HG03439 (cell line): ENCODE results near the gene YAF2.

ENCODE experiments used
- ATAC-seq: cut with Tn5 transposase; IDR thresholded peaks from one replicate; pipeline ENCODE4 v1.9.1; 2021; ENCODE audit warnings: mild to moderate bottlenecking, moderate library complexity; ENCODE audit not compliant: unreplicated experiment

YAF2 gene

GRCh38 chr12:42145552-42146215, 92.4 kb downstream of the YAF2 start:
- ATAC-seq, result no peak

DNA sequence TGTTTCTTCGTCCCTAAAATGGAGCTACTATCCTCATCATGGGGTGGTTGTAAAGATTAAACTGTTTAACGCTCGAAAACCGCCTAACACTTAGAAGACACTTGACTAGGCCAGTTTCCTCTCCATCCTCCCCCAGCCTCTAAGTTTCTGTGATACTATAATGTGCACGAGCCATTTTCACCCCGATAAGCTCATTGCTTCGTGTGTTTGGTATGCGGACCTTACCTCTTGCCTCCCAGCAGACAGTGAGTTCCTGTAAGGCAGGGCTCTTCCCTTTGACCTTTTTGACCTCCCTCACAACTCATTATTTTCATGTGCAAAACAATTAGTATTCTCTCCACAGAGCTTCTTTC, 92.9 kb downstream of the YAF2 start:
- no peak for ATAC-seq

- ATAC-seq, result peak; percentile 95
These were observed 93.4 kb downstream of the YAF2 start, which contains the start of gene GXYLT1 for GRCh38 chr12:42144408-42145196. Gene GXYLT1, minus strand, starts transcription at chr12:42144874. Its CDS starts 228 bp downstream, at chr12:42144646.

GRCh38 chr12:42144158-42144407, 94.0 kb downstream of the YAF2 start:
- no peak for ATAC-seq

GRCh38 chr12:42143452-42144157, 94.4 kb downstream of the YAF2 start:
- peak; percentile 3 for ATAC-seq

DNA sequence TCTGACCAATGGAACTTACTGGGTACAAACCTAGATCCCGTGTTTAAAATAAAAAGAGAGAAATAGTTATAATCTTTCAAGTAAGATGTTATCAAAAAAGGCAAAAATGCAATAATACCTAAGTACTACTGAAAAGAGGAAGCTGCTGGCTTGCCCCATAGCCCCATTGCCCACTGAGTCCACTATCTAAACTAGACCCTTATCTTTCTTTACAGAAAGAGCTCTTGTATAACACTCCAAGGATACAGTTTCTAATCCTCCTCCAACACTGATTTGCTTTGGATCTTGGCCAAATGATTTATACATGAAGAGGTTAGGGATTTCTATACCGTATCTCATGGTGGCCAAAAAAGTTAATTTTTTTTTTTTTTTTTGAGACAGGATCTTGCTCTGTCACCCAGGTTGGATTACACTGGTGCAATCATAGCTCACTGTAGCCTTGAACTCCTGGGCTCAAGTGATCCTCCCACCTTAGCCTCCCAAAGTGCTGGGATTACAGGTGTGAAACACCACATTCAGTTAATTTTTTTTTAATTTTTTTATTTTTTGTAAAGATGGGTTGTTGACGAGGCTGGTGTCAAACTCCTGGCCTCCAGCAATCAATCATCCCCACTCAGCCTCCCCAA, 96.0 kb downstream of the YAF2 start:
- no peak for ATAC-seq

GRCh38 chr12:42140901-42141300, 97.1 kb downstream of the YAF2 start:
- no peak for ATAC-seq

DNA sequence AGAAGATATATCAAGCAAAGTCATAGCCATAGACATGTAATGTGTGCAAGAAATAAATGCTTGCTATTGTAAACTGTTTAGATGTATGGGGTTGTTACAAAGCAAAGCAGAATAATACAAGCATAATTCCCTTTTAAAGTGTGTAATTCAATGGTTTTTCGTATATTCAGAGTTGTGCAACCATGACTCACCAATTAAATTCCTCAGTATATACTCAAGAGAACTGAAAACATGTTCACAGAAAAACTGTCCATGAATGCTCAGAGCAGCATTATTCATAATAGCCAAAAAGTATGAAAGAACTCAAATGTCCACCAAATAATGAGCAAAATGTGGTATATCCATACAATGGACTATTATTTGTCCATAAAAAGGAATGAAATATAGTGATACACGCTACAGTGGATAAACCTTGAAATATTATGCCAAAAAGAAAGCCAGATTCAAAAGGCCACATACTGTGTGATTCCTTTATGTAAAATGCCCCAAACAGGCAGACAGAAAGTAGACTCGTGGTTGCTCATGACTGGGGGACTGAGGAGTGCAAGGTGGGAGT, 102.7 kb downstream of the YAF2 start:
- no peak for ATAC-seq

DNA sequence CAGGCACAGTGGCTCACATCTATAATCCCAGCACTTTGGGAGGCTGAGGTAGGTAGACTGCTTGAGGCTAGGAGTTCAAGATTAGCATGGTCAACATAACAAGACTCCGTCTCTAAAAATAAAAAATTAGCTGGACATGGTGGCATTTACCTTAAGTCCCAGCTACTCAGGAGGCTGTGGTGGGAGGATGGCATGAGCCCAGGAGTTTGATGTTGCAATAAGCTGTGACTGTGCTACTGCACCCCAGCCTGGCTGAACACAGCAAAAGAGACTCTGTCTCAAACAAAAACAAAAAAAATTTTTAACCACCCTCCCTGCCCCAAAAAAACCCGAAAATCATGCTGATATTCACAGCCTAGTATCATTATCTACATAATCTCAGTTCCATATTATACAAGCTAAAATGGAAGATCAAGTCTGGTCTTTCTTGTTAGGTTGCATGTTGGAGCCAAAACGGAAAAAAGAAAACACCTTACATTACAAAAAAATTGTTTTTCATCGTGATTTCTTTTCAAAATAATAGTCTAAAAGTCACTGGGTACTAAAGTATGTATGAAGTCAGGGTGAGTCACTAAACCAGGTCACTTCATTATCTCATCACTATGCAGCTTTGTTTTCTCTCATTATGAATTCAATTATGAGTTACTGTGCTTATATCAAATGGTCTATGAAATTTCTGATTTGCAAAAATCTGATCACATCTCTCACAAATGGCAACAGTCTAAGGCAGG, 107.2 kb downstream of the YAF2 start:
- no peak for ATAC-seq

- ATAC-seq, result no peak
These were observed 108.3 kb downstream of the YAF2 start for GRCh38 chr12:42129595-42130204.

DNA sequence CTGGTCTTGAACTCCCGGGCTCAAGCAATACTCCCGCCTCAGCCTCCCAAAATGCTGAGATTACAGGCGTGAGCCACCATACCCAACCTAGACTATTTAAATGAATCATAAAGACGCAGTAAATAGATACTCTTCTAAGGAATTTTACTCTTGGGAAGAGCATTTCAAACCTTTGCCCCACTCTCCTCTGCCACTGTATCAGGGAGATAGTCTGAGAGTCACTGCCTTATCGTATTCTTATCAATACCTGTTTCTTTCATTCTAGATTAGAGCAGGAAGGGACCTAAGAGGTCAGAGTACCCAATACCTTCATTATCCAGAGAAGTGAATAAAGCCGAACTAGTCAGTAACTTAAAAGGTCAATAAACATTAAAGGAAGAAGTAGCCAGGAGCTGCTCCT, 109.2 kb downstream of the YAF2 start:
- ATAC-seq, result no peak

DNA sequence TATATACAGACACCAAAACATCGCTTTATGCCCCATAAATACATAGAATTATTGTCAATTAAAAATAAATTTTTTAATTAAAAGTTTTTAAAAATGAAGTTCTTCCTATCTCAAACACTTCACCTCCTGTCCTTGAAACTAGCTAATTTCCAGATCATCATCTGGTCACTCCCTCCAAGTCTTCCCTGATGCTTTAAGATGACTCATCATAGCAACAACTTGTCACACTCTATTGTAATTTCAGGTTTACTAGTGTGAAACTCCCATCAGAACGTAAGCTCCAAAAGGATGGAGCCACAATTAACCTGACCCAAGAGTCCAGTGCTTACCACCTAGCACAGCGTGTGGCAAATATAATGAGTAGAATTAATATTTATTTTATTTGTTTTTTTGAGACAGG, 109.7 kb downstream of the YAF2 start:
- no peak for ATAC-seq

GRCh38 chr12:42126963-42127362, 111.1 kb downstream of the YAF2 start:
- no peak for ATAC-seq

GRCh38 chr12:42125388-42125767, 112.7 kb downstream of the YAF2 start:
- no peak for ATAC-seq

DNA sequence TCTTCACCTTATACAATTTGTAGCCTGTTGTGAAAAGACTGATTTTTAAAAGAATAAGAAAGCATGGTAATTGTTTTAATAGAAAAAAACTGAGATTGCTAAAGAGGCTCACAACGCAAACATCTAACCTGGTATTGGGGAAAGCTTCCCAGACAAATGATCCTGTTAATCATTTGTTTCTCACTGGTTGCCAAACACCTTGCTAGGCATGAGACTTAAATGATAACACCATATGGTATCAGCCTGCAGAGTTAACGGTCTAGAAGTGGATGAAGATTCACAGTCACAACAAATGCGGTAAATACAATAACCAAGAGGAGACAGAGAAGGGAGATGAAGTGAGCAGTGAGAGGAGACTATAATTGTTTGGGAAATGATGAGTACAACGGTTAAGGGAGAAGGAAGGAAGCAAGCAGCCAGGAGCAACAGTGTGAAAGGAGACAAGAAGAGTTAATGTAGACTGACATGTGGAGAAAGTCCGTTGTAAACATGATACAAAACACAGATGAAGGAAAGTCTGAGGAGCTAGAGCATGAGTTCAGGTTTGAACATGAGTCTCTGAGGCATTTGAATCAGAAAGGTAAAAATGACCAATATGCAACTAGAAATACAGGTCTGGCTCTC, 113.2 kb downstream of the YAF2 start:
- ATAC-seq, result no peak

- ATAC-seq, result no peak
These were observed 118.9 kb downstream of the YAF2 start for GRCh38 chr12:42119085-42119633.

GRCh38 chr12:42118136-42118879, 119.7 kb downstream of the YAF2 start:
- ATAC-seq, result no peak

DNA sequence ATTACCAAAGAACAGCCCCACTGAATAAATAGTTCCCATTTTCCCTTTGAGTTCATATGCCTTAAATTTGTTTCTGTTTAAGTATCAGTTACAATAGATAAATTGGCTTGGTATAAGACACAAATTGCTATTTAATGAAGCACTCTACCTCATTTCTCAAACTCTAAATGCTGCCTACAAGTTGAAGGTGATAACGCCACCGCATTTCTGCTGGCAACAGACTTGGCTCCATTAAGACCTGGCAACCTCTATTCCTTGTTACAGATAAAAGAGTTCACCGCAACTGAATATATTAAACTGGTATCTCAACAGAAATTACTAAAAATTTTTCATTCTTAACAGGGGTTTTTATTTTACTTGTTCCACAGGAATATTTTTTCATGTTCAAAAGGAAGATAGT, 129.0 kb downstream of the YAF2 start:
- no peak for ATAC-seq
